HG03280 (cell line): Measurements from ENCODE around the gene RFX2.
A peak's percentile ranks its signal among the peaks of the same experiment; 100 is the strongest.

Experiments used
- ATAC-seq: cut with Tn5 transposase; IDR thresholded peaks from one replicate; pipeline ENCODE4 v1.9.1; 2021; ENCODE audit warnings: mild to moderate bottlenecking, moderate library complexity; ENCODE audit not compliant: unreplicated experiment

The RFX2 gene

GRCh38 chr19:6061376-6062130, 48.7 kb downstream of the RFX2 start:
- ATAC-seq = no peak

GRCh38 chr19:6060600-6061375, 49.5 kb downstream of the RFX2 start:
- no peak for ATAC-seq

- no peak for ATAC-seq
Measured at GRCh38 chr19:6059988-6060599, 50.2 kb downstream of the RFX2 start.

GRCh38 chr19:6059396-6059947, 50.8 kb downstream of the RFX2 start:
- ATAC-seq = no peak

GRCh38 chr19:6058518-6059201, 51.6 kb downstream of the RFX2 start:
- no peak for ATAC-seq

GRCh38 chr19:6057651-6058517, 52.4 kb downstream of the RFX2 start:
- no peak for ATAC-seq

GRCh38 chr19:6056801-6057650, 53.3 kb downstream of the RFX2 start:
- ATAC-seq = no peak

- no peak for ATAC-seq
Measured at GRCh38 chr19:6056282-6056741, 54.0 kb downstream of the RFX2 start.

GRCh38 chr19:6055013-6055795, 55.1 kb downstream of the RFX2 start:
- no peak for ATAC-seq

- ATAC-seq = peak; percentile 71
Measured at GRCh38 chr19:6048793-6049405, 61.4 kb downstream of the RFX2 start.

GRCh38 chr19:6048348-6048747, 62.0 kb downstream of the RFX2 start:
- ATAC-seq = no peak

GRCh38 chr19:6047741-6048251, 62.5 kb downstream of the RFX2 start:
- ATAC-seq = no peak

GRCh38 chr19:6047256-6047655, 63.0 kb downstream of the RFX2 start:
- no peak for ATAC-seq

GRCh38 chr19:6045108-6045507, 65.2 kb downstream of the RFX2 start:
- ATAC-seq = no peak

GRCh38 chr19:6044056-6044805, 66.1 kb downstream of the RFX2 start:
- no peak for ATAC-seq

GRCh38 chr19:6042776-6043726, 67.2 kb downstream of the RFX2 start:
- ATAC-seq = no peak
